Peyer's patch (tissue), 4 donors: ENCODE data around the gene PTPRK.

Source experiments
- POLR2A ChIP-seq, 2 donors: fragments of 450-650 bp; IDR thresholded peaks; one replicate each; pipeline ENCODE4 v1.5.1; 2017; ENCODE audit warnings: antibody characterized with exemption in 2 of 2, mild to moderate bottlenecking in 2 of 2, moderate library complexity in 2 of 2
- TF ChIP-seq, protein P1 (sequence below), 6 experiments: fragments of 450-650 bp in 4 of 6; fragments of 200-600 bp in 2 of 6; sonication (generic) in 1 of 6; IDR thresholded peaks; one replicate each; pipeline ENCODE4 v1.5.1; 2017 to 2019; ENCODE audit warnings: antibody characterized with exemption in 6 of 6, mild to moderate bottlenecking in 3 of 6, moderate library complexity in 1 of 6

DNA sequence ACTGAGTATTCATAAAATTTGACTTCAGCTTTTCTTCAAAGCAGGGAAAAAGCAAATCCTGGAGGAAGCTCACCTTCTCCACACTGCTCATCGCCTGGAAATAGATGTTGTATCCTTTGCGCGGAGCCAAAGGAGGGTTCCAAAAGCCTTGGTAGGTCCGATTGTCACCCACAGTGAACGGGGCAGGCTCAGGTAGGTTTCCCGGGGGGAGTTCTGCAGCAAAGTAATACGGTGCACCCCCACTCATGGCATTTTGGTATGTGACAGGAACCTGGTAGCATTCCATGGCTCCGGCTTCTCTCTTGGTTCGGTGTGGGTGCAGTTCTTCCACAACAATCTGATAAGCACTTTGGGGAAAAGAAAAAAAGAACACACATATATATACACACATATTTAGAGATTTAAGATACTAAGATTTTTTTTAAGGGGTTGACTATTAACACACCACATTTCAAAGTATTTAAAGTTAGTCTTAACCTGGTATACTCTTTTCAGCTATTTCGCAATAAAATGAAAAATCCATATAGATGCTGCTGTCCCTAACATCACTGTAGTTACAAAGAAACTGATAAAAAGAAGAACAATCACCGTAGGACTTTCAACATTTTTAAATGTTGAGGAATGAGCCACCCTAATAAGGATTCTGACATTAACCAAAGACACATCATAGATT lies 452.8 kb downstream of the PTPRK start:
- TF ChIP-seq, protein P1, sequence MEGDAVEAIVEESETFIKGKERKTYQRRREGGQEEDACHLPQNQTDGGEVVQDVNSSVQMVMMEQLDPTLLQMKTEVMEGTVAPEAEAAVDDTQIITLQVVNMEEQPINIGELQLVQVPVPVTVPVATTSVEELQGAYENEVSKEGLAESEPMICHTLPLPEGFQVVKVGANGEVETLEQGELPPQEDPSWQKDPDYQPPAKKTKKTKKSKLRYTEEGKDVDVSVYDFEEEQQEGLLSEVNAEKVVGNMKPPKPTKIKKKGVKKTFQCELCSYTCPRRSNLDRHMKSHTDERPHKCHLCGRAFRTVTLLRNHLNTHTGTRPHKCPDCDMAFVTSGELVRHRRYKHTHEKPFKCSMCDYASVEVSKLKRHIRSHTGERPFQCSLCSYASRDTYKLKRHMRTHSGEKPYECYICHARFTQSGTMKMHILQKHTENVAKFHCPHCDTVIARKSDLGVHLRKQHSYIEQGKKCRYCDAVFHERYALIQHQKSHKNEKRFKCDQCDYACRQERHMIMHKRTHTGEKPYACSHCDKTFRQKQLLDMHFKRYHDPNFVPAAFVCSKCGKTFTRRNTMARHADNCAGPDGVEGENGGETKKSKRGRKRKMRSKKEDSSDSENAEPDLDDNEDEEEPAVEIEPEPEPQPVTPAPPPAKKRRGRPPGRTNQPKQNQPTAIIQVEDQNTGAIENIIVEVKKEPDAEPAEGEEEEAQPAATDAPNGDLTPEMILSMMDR (IDR thresholded peaks at IDR 0.05) = no peak
- no peak for TF ChIP-seq POLR2A (IDR thresholded peaks at IDR 0.05)
